Activated naive CD8-positive, alpha-beta T cell treated with anti-CD3 and anti-CD28 coated beads, Interleukin-2, amount 50 U/mL, for 16 hours (primary cell): ENCODE measurements around the gene PRDM15.

Source experiments
- DNase-seq: peaks from one replicate; pipeline ENCODE4 v3.0.0-alpha.2; 2020; ENCODE audit warnings: low read depth, low spot score

Gene PRDM15

GRCh38 chr21:41780337-41781049 lies 98.7 kb downstream of the PRDM15 start:
- no peak for DNase-seq

GRCh38 chr21:41779659-41780058 lies 99.5 kb downstream of the PRDM15 start:
- no peak for DNase-seq

GRCh38 chr21:41778930-41779600 lies 100.1 kb downstream of the PRDM15 start:
- DNase-seq, result no peak

DNA sequence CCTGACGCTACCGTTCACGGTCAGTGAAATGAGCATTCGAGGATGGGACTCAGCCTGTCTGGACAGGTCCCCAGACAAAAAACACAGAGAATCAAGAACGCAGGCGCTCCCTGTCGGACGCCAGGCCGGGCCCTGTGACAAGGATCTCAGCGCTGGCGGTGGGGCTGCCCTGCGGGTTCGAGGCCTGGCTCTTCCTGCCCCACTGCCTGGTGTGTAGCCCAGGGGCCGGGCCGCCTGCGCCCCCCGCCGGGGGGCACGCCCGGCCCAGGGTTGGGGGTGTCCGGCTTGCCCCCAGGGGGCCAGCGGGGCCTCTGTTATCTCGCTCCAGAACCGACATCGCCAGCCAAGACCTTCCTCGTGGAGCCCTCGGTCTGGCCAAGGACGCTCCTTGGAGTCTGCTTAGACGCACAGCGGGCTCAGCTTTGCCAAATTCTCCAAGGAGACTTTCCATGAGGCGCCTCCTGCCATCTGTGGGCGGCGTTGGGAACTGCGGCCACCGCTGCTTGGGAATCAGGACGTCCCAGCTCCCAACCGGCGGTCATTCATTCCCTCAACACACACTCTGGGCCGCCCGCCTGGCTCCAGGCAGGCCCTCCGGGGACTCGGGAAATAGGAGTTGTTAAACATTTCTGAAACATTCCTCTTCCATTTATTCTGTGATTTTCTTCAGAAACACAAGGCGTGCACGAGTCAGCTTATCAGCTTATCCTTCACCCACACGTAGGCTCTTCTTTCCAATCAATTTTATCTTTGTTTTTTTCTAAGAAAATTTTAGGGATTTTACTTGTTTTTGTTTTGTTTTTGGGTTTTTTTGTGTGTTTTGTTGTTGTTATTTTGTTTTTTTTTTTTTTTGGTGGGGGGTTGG lies 101.0 kb downstream of the PRDM15 start:
- no peak for DNase-seq

DNA sequence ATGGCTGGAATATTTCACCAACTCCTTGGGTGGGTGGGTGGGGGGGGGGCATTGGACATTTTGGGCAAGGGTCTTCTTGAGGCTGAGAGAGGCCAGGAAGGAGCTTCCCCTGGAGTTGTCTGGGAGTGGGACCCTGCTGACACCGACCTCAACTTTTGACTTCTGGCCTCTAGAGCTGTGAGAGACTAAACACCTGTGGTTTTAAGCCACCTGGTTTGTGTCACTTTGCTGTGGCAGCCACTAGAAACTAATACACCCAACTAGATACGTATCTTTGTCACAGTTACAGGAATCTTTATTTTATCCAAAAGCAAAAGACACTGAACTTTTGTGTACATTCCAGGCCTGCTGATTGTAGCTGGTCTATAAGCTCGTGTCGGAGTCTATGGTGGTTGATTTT lies 102.4 kb downstream of the PRDM15 start:
- DNase-seq, result no peak

DNA sequence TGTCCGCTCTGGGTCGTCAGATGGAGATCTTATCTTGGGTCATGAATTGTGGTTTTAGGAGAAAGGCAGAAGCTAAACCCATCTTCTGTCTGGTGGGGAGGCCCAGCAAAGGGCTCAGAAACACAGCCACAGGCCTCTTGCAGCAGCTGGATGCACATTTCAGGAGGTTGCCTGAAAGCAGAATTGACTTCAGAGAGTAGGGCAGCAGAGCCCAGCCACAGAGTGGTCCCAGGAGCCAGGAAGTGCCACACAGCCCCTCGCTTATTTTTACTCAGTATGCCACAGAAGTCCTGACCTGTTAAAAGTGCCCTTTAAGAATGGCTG lies 104.0 kb downstream of the PRDM15 start:
- DNase-seq, result no peak

GRCh38 chr21:41774467-41775148 lies 104.5 kb downstream of the PRDM15 start:
- DNase-seq, result no peak

- no peak for DNase-seq
Measured at GRCh38 chr21:41772351-41773080, 106.6 kb downstream of the PRDM15 start.

GRCh38 chr21:41771625-41771945 lies 107.6 kb downstream of the PRDM15 start:
- no peak for DNase-seq

- DNase-seq, result no peak
Measured at GRCh38 chr21:41770901-41771624, 108.1 kb downstream of the PRDM15 start.

- no peak for DNase-seq
Measured at GRCh38 chr21:41769933-41770332, 109.2 kb downstream of the PRDM15 start.

DNA sequence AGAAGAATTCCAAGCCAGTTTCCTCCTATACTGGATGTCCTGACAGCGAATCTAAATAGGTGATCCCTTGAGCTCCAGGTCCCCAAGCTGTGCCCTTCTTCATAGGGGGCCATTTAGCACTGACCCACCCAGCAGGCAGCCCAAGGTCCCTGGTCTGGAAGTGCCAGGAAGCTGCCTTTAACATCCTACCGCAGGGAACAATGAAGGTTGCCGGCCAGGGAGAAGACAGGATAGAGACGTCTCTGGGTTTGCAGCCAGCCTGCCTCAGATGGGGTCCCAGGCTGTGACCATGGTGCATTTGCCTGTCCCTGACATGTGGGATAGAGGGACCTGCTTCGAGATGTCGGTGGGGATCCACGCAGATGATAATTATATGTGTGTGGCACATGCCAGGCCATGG lies 109.6 kb downstream of the PRDM15 start:
- no peak for DNase-seq

- no peak for DNase-seq
Measured at GRCh38 chr21:41769111-41769510, 110.0 kb downstream of the PRDM15 start.

- no peak for DNase-seq
Measured at GRCh38 chr21:41768437-41769042, 110.6 kb downstream of the PRDM15 start.

DNA sequence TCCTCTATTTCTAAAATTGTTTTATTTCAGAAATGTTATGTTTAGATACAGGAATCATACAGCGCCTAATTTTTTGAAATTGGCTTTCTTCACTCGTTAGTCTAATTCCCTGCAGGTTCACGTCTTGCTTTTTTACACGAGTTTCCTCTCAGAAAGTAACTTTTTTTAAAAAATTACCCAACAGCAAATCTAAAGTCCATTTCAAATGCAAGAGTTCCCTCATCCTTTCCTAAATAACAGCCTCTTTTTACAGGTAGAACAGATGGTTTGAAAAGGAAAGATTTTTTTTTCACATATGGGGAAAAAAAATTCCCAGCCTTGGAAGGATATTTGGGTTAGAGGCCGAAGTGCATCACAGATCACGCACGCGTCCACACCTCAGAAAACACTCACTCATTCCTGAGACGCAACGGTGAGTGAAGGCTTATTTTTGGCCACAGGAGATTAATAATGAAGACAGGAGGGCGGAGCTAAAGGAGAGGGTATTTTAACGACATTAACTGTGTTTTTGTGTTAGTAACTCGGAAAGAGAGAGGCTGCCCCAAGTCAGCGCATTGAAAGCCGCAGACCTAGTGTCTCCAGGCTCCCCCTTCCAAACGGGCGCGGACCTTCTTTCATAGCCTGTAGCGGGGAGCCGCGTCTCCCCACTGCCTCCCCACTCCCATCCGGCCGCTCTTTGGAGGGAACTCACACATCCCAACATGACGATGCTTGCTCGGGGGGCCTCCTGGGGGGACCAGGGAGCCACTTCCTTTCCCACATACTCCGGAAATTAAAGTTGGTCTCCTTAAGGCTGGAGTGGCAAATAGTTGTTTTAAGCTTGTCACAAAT lies 111.3 kb downstream of the PRDM15 start:
- DNase-seq, result no peak

DNA sequence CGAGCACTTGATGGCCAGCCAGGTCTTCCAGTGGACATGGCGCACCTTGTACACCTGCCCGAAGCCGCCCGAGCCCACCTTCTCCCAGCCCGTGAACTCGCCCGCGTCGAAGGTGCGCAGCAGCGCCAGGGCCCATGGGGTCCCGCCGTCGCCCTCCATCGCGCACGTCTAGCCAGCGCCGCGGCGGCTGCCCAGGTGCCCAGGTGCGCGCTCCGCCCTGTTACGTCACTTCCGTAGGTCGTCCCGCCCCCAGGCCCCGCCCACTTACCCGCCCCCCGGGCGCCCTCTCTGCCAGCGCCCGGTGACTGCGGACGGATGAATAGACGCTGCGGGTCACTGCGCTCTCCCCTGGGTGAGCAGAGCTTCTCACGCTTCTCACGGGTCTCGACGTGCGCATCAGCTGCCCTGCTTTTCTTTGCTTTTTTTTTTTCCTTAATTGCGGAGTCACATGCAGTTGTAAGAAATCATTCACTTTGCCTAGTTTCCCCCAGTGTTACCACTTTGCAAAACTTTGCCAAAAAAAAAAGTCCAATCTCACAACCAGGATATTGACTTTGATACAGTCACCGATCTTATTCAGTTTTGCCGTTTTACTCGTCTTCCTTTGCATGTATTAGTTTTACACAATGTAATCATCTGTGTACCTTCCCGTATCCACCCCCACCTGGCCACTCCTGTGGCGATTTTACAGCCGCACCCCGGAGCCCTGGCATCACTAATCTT lies 112.1 kb downstream of the PRDM15 start, which contains the start of gene RIPK4:
Gene RIPK4, minus strand, starts transcription at position 170 of the 723 bp plus-strand sequence. Its CDS starts 11 bp downstream, at position 159.
- DNase-seq, result peak; percentile 30

DNA sequence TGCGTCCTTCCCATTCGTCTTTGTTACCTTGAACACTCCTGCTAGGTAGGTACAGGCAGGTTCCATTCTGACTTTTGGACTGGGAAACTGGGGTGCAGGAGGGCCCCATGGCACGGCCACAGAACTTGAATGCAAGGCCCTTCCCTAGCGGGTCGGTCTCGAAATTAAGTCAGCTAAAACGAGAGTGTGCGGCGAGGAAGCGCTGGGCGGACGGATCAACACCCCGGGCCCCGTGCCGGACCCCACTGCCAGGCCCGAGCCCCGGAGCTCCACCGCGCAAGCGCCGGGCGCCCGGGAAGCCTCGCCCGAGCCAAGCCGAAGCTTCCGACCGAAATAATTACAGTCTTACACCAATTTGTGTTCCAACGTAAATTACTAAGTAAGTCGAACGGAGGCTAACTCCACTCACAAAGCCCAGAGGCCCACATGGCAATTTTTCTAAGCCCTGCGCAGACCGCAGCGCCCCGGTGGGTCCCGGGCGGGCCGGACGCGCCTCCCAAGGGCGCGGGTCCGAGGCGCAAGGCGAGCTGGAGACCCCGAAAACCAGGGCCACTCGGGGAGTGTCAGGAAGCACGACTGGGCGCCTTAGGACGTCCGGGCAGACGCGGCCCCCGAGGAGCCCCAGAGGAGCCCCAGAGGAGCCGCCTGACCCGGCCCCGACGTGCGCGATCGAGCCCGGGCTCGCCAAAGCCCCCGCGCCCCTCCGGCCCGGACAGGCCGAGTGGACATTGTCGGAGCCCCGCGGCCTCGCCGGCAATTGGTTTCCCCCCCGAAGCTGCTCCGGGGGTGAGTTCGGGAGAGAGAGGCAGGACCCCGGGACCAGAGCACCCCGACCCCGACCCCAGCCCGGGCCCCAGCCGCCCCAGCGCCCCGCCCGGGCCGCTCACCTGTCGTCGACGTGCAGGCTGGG lies 112.9 kb downstream of the PRDM15 start:
- DNase-seq, result no peak

GRCh38 chr21:41765420-41765821 lies 113.7 kb downstream of the PRDM15 start:
- DNase-seq, result no peak
